GM12878 (cell line): ENCODE measurements around the gene GANAB. TPM values are rescaled to one million over a fixed set of nuclear protein-coding genes. Genes with fewer than 3 reads are reported as not detected.

Experiments used
- BCL11A ChIP-seq: IDR thresholded peaks from 2 replicates; pipeline ENCODE4 v1.6.1; 2011; ENCODE audit warnings: low read depth, low read length
- BHLHE40 ChIP-seq, 2 experiments: fragments of 450-650 bp in 1 of 2; IDR thresholded peaks; 2 replicates each; pipeline ENCODE4 v1.6.1; 2011 to 2017; ENCODE audit warnings: low read depth in 2 of 2, borderline replicate concordance in 1 of 2, improper control_type of control experiment in 1 of 2, low read length in 1 of 2, mild to moderate bottlenecking in 1 of 2
- CHD4 ChIP-seq: fragments of 200-600 bp; sonication (generic); IDR thresholded peaks from 2 replicates; pipeline ENCODE4 v1.6.1; 2016; ENCODE audit warnings: mild to moderate bottlenecking
- GABPA ChIP-seq: IDR thresholded peaks from 2 replicates; pipeline ENCODE4 v1.6.1; 2014; ENCODE audit warnings: antibody characterized with exemption, low read depth, mild to moderate bottlenecking, inconsistent platforms
- JUNB ChIP-seq: IDR thresholded peaks from 2 replicates; pipeline ENCODE4 v1.6.1; 2016; ENCODE audit warnings: antibody characterized with exemption, mild to moderate bottlenecking
- MTA3 ChIP-seq: IDR thresholded peaks from 2 replicates; pipeline ENCODE4 v1.6.1; 2012; ENCODE audit warnings: low read length, inconsistent platforms, borderline replicate concordance
- MXI1 ChIP-seq: fragments of 150-350 bp; IDR thresholded peaks from 2 replicates; pipeline ENCODE4 v1.6.1; 2011; ENCODE audit warnings: low read depth, mild to moderate bottlenecking, inconsistent platforms, low read length, improper control_type of control experiment
- NFIC ChIP-seq: IDR thresholded peaks from 2 replicates; pipeline ENCODE4 v1.6.1; 2012; ENCODE audit warnings: low read depth, mild to moderate bottlenecking, inconsistent platforms, low read length, moderate library complexity
- NFYB ChIP-seq: IDR thresholded peaks from 2 replicates; pipeline ENCODE4 v1.6.1; 2011; ENCODE audit warnings: low read depth, mild to moderate bottlenecking, low read length, improper control_type of control experiment, moderate library complexity; ENCODE audit not compliant: insufficient read depth
- PAX8 ChIP-seq: fragments of 450-650 bp; IDR thresholded peaks from 2 replicates; pipeline ENCODE4 v1.6.1; 2017; ENCODE audit warnings: mild to moderate bottlenecking, moderate library complexity
- POU2F2 ChIP-seq: IDR thresholded peaks from 3 replicates; pipeline ENCODE4 v1.6.1; 2011; ENCODE audit warnings: low read depth, mild to moderate bottlenecking, low read length, borderline replicate concordance
- RUNX3 ChIP-seq: IDR thresholded peaks from 2 replicates; pipeline ENCODE4 v1.6.1; 2012; ENCODE audit warnings: low read length, inconsistent platforms
- SMARCA5 ChIP-seq: fragments of 450-650 bp; IDR thresholded peaks from 2 replicates; pipeline ENCODE4 v1.6.1; 2017; ENCODE audit warnings: mild to moderate bottlenecking
- STAT3 ChIP-seq: IDR thresholded peaks from 2 replicates; pipeline ENCODE4 v1.6.1; 2011; ENCODE audit warnings: low read depth, low read length, improper control_type of control experiment
- ZBED1 ChIP-seq: IDR thresholded peaks from 2 replicates; pipeline ENCODE4 v1.6.1; 2016; ENCODE audit warnings: borderline replicate concordance
- ZNF24 ChIP-seq: fragments of 450-650 bp; IDR thresholded peaks from 2 replicates; pipeline ENCODE4 v1.6.1; 2017; ENCODE audit warnings: antibody characterized with exemption, mild to moderate bottlenecking
- polyA plus RNA-seq, 11 experiments: library from polyadenylated mRNA; depleted of rRNA in 4 of 11; unstranded in 6 of 11; stranded (reverse) in 5 of 11; fragments of >200 nt; fragmentation: Nextera tagmentation in 4 of 11; fragmentation: Illumina TruSeq in 1 of 11; extraction: Ambion mirVana in 4 of 11; extraction: Trizol in 1 of 11; gene quantifications; 1 replicate in 1 of 11; 2 replicates in 10 of 11; pipeline versions ENCODE4 v1.2.1 to v1.2.3, GENCODE V29; 2011 to 2016; ENCODE audit warnings: inconsistent platforms in 2 of 11, missing spikeins in 2 of 11, low read depth in 1 of 11
- total RNA-seq, 4 experiments: library from RNA; depleted of rRNA in 3 of 4; stranded (reverse); fragments of >200 nt in 3 of 4; fragmentation: Illumina TruSeq in 1 of 4; extraction: Trizol in 1 of 4; gene quantifications; 2 replicates each; pipeline versions ENCODE4 v1.2.1 to v1.2.3, GENCODE V29; 2013 to 2021
- TF ChIP-seq, protein P1 (sequence below): IDR thresholded peaks from 2 replicates; pipeline ENCODE4 v1.6.1; 2011; ENCODE audit warnings: borderline replicate concordance, low read depth, mild to moderate bottlenecking, moderate library complexity, low read length; ENCODE audit not compliant: insufficient read depth, poor library complexity, severe bottlenecking
- TF ChIP-seq, protein P2 (sequence below): IDR thresholded peaks from 2 replicates; pipeline ENCODE4 v1.6.1; 2012; ENCODE audit warnings: low read depth, low read length, improper control_type of control experiment
- TF ChIP-seq, protein P3 (sequence below): fragments of 450-650 bp; formaldehyde crosslinking; IDR thresholded peaks from 2 replicates; pipeline ENCODE4 v1.4.0; 2022; ENCODE audit warnings: mild to moderate bottlenecking, moderate library complexity
- TF ChIP-seq, protein P4 (sequence below): fragments of 450-650 bp; IDR thresholded peaks from 2 replicates; pipeline ENCODE4 v1.6.1; 2017; ENCODE audit warnings: borderline replicate concordance
- TF ChIP-seq, protein P5 (sequence below): IDR thresholded peaks from 2 replicates; pipeline ENCODE4 v1.6.1; 2011; ENCODE audit warnings: mild to moderate bottlenecking, low read depth, low read length, moderate library complexity; ENCODE audit not compliant: insufficient replicate concordance

GANAB gene
- total and polyA plus RNA-seq, 10 of the 15 experiments (the other 5 are each of a cell fraction or from before 2014, with no cell fraction given): 4.5 to 175 (median 102) TPM

DNA sequence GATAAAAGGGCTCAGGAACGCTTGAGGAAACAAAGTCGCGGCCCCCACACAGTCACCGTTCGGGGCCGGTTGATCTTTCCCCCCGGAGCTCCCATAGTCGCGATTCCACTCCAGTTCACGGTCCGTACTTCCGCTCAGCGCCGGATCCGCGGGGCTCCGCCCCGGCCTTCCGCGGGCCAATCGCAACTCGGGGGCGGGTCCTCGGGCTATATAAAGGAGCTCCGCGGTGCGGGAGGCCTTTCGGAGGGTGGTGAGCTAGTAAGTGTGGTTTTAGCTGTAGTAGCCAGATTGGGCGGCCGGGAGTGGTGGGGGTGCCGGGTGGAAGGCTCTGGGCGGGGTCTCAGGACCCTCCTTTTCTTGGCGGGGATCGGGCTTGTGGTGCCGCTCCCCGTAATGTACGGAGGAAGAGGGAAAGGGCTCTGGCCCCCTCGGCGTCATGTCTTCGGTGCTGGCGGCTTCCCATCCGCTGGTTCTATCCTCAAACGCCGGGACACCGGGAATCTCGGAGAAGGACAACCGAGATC, 18.7 kb upstream of the GANAB start, which contains the start of the genes C11orf98 and CSKMT (continued):
- TF ChIP-seq PAX8: no peak
- TF ChIP-seq GABPA: peak; percentile 74
- peak; percentile 71; the same call in 1 of the 2 replicates for TF ChIP-seq MTA3
- TF ChIP-seq, protein P1, sequence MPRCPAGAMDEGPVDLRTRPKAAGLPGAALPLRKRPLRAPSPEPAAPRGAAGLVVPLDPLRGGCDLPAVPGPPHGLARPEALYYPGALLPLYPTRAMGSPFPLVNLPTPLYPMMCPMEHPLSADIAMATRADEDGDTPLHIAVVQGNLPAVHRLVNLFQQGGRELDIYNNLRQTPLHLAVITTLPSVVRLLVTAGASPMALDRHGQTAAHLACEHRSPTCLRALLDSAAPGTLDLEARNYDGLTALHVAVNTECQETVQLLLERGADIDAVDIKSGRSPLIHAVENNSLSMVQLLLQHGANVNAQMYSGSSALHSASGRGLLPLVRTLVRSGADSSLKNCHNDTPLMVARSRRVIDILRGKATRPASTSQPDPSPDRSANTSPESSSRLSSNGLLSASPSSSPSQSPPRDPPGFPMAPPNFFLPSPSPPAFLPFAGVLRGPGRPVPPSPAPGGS: peak; percentile 75
- TF ChIP-seq, protein P2, sequence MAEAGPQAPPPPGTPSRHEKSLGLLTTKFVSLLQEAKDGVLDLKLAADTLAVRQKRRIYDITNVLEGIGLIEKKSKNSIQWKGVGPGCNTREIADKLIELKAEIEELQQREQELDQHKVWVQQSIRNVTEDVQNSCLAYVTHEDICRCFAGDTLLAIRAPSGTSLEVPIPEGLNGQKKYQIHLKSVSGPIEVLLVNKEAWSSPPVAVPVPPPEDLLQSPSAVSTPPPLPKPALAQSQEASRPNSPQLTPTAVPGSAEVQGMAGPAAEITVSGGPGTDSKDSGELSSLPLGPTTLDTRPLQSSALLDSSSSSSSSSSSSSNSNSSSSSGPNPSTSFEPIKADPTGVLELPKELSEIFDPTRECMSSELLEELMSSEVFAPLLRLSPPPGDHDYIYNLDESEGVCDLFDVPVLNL: no peak
- TF ChIP-seq RUNX3: peak; percentile 86
- peak; percentile 99 for TF ChIP-seq ZBED1
- TF ChIP-seq JUNB: no peak; the same call in 1 of the 2 replicates
- no peak; a peak in 1 of 4 replicates for TF ChIP-seq BHLHE40 (IDR thresholded peaks at IDR 0.05; ENCODE audit: borderline replicate concordance in 1 of 2, low read depth in 2 of 2, low read length in 1 of 2)
- TF ChIP-seq SMARCA5: no peak
- TF ChIP-seq STAT3: no peak
- TF ChIP-seq, protein P3, sequence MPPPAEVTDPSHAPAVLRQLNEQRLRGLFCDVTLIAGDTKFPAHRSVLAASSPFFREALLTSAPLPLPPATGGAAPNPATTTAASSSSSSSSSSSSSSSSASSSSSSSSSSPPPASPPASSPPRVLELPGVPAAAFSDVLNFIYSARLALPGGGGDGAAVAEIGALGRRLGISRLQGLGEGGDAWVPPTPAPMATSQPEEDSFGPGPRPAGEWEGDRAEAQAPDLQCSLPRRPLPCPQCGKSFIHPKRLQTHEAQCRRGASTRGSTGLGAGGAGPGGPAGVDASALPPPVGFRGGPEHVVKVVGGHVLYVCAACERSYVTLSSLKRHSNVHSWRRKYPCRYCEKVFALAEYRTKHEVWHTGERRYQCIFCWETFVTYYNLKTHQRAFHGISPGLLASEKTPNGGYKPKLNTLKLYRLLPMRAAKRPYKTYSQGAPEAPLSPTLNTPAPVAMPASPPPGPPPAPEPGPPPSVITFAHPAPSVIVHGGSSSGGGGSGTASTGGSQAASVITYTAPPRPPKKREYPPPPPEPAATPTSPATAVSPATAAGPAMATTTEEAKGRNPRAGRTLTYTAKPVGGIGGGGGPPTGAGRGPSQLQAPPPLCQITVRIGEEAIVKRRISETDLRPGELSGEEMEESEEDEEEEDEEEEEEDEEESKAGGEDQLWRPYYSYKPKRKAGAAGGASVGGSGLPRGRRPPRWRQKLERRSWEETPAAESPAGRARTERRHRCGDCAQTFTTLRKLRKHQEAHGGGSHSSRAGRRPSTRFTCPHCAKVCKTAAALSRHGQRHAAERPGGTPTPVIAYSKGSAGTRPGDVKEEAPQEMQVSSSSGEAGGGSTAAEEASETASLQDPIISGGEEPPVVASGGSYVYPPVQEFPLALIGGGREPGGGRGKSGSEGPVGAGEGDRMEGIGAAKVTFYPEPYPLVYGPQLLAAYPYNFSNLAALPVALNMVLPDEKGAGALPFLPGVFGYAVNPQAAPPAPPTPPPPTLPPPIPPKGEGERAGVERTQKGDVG (CRISPR knock-in tag): peak; percentile 79
- peak; percentile 98 for TF ChIP-seq POU2F2
- no peak for TF ChIP-seq ZNF24
- TF ChIP-seq, protein P4, sequence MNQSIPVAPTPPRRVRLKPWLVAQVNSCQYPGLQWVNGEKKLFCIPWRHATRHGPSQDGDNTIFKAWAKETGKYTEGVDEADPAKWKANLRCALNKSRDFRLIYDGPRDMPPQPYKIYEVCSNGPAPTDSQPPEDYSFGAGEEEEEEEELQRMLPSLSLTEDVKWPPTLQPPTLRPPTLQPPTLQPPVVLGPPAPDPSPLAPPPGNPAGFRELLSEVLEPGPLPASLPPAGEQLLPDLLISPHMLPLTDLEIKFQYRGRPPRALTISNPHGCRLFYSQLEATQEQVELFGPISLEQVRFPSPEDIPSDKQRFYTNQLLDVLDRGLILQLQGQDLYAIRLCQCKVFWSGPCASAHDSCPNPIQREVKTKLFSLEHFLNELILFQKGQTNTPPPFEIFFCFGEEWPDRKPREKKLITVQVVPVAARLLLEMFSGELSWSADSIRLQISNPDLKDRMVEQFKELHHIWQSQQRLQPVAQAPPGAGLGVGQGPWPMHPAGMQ: no peak
- peak; percentile 34; the same call in 1 of the 2 replicates for TF ChIP-seq NFIC
- TF ChIP-seq NFYB: peak; percentile 91
- 0 out of 2 replicates have a peak, but pooled peaks have one; percentile 12 for TF ChIP-seq BCL11A
- TF ChIP-seq, protein P5, sequence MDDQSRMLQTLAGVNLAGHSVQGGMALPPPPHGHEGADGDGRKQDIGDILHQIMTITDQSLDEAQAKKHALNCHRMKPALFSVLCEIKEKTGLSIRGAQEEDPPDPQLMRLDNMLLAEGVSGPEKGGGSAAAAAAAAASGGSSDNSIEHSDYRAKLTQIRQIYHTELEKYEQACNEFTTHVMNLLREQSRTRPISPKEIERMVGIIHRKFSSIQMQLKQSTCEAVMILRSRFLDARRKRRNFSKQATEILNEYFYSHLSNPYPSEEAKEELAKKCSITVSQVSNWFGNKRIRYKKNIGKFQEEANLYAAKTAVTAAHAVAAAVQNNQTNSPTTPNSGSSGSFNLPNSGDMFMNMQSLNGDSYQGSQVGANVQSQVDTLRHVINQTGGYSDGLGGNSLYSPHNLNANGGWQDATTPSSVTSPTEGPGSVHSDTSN: peak; percentile 63
- TF ChIP-seq MXI1: no peak
- no peak for TF ChIP-seq CHD4
